ENCODE measurements around the gene IL17C.

- TF ChIP-seq POLR2A (IDR thresholded peaks at IDR 0.05) (no peak), CTCF (IDR thresholded peaks at IDR 0.05) (no peak), EP300 (IDR thresholded peaks at IDR 0.05) (no peak)
Measured at GRCh38 chr16:88687254-88687576, 48.8 kb downstream of the IL17C start.

All from upper lobe of left lung (tissue), 4 donors.